Endothelial cell of umbilical vein (primary cell): ENCODE data around the gene TDRKH. TPM values are rescaled to one million over a fixed set of nuclear protein-coding genes. Genes with fewer than 3 reads are reported as not detected.

ENCODE experiments used
- BruUV-seq: library from RNA; stranded (reverse); fragments of 400-500 nt; replicated peaks from 2 replicates; lab custom pipeline; 2021; lab: Mats Ljungman, UMichigan
- CTCF ChIA-PET: fragments of 300-600, 350-600 bp; sonication (Branson Sonifier 250); formaldehyde crosslinking; loops from one replicate; lab custom pipeline; 2021; ENCODE audit warnings: antibody characterized with exemption, inconsistent platforms; lab: Charles Lee
- POLR2A ChIA-PET: fragments of 300-600, 350-600 bp; sonication (Branson Sonifier 250); formaldehyde crosslinking; loops from one replicate; lab custom pipeline; 2021; ENCODE audit warnings: antibody characterized with exemption, inconsistent platforms; lab: Charles Lee
- DNase-seq: peaks from one replicate; pipeline ENCODE4 v3.0.0-alpha.2; 2011; ENCODE audit warnings: low read depth, low spot score
- FAIRE-seq: peaks from 2 replicates; lab custom pipeline; 2011; peaks lifted over from hg19 to GRCh38; lab: Jason Lieb, UNC
- H2AFZ ChIP-seq: 2 replicates; pipeline ENCODE4 v1.6.0; 2012; ENCODE audit warnings: low read depth, low read length, control low read depth, inconsistent platforms
- H3K27ac ChIP-seq: 2 replicates; pipeline ENCODE4 v1.5.1; 2011; ENCODE audit warnings: low read depth, mild to moderate bottlenecking, control low read depth, low read length, moderate library complexity; ENCODE audit not compliant: insufficient read depth
- H3K27me3 ChIP-seq, 2 experiments: 2 replicates each; pipeline versions ENCODE4 v1.6.0 to v1.6.1; 2011; ENCODE audit warnings: low read length in 2 of 2, mixed read lengths in 1 of 2; ENCODE audit not compliant: control insufficient read depth in 2 of 2, insufficient read depth in 2 of 2
- H3K36me3 ChIP-seq, 2 experiments: 2 replicates in 1 of 2; 3 replicates in 1 of 2; pipeline ENCODE4 v1.5.1; 2011; ENCODE audit warnings: low read length in 2 of 2, mild to moderate bottlenecking in 1 of 2, moderate library complexity in 1 of 2; ENCODE audit not compliant: control insufficient read depth in 2 of 2, insufficient read depth in 2 of 2; ENCODE audit errors: extremely low read depth in 1 of 2
- H3K4me1 ChIP-seq: 3 replicates; pipeline ENCODE4 v1.5.1; 2011; ENCODE audit warnings: mild to moderate bottlenecking, low read length; ENCODE audit not compliant: control insufficient read depth, insufficient read depth; ENCODE audit errors: extremely low read depth
- H3K4me2 ChIP-seq: 2 replicates; pipeline ENCODE4 v1.6.1; 2011; ENCODE audit warnings: low read length, control low read depth, mixed read lengths; ENCODE audit not compliant: insufficient read depth
- H3K4me3 ChIP-seq, 3 experiments: fragments of 200-600 bp in 1 of 3; sonication (generic), shearing (Covaris generic) in 1 of 3; replicated peaks in 1 of 3; 2 replicates each; pipeline ENCODE4 v1.5.1; 2011 to 2016; ENCODE audit warnings: control low read depth in 3 of 3, low read length in 3 of 3, mild to moderate bottlenecking in 2 of 3, inconsistent platforms in 1 of 3, low read depth in 1 of 3, moderate library complexity in 1 of 3; ENCODE audit not compliant: insufficient read depth in 1 of 3
- H3K79me2 ChIP-seq: 2 replicates; pipeline ENCODE4 v1.6.0; 2012; ENCODE audit warnings: low read length, inconsistent platforms; ENCODE audit not compliant: control insufficient read depth, insufficient read depth
- H3K9ac ChIP-seq: replicated peaks from 2 replicates; pipeline ENCODE3; 2011; ENCODE audit warnings: low read length, control low read depth; ENCODE audit not compliant: insufficient read depth; ENCODE audit errors: extremely low read depth
- H3K9me1 ChIP-seq: replicated peaks from 3 replicates; pipeline ENCODE4 v1.6.0; 2011; ENCODE audit warnings: mild to moderate bottlenecking, low read length; ENCODE audit not compliant: control insufficient read depth, insufficient read depth; ENCODE audit errors: extremely low read depth
- H3K9me3 ChIP-seq: replicated peaks from 2 replicates; pipeline ENCODE4 v1.5.1; 2012; ENCODE audit warnings: low read length, inconsistent platforms; ENCODE audit not compliant: control insufficient read depth, insufficient read depth
- H4K20me1 ChIP-seq: replicated peaks from 2 replicates; pipeline ENCODE3; 2011; ENCODE audit warnings: mild to moderate bottlenecking, low read length; ENCODE audit not compliant: control insufficient read depth, insufficient read depth; ENCODE audit errors: extremely low read depth
- CTCF ChIP-seq, 2 donors: IDR thresholded peaks; 1 replicate in 1 of 2; 2 replicates in 1 of 2; pipeline ENCODE4 v1.5.1; 2011; ENCODE audit warnings: low read length in 2 of 2, mild to moderate bottlenecking in 2 of 2, moderate library complexity in 2 of 2, control low read depth in 1 of 2, inconsistent platforms in 1 of 2, low read depth in 1 of 2; ENCODE audit not compliant: insufficient read depth in 1 of 2; ENCODE audit errors: extremely low read depth in 1 of 2
- EZH2 ChIP-seq: IDR thresholded peaks from 2 replicates; pipeline ENCODE4 v1.6.1; 2012; ENCODE audit warnings: borderline replicate concordance, low read depth, mild to moderate bottlenecking, moderate library complexity, low read length, inconsistent platforms; ENCODE audit not compliant: severe bottlenecking
- FOS ChIP-seq: IDR thresholded peaks from 2 replicates; pipeline ENCODE4 v1.6.1; 2011; ENCODE audit warnings: mild to moderate bottlenecking, low read length, moderate library complexity, borderline replicate concordance; ENCODE audit not compliant: insufficient read depth
- GATA2 ChIP-seq: IDR thresholded peaks from 2 replicates; pipeline ENCODE4 v1.7.0; 2011; ENCODE audit warnings: low read depth, mild to moderate bottlenecking, moderate library complexity, mixed read lengths, low read length; ENCODE audit not compliant: insufficient read length, insufficient read depth
- JUN ChIP-seq: IDR thresholded peaks from 2 replicates; pipeline ENCODE4 v1.6.1; 2011; ENCODE audit warnings: borderline replicate concordance, low read depth; ENCODE audit not compliant: insufficient read length, insufficient read depth
- POLR2A ChIP-seq: IDR thresholded peaks from 2 replicates; pipeline ENCODE4 v1.6.1; 2012; ENCODE audit warnings: low read depth, mild to moderate bottlenecking, control low read depth, low read length
- POLR2AphosphoS5 ChIP-seq: IDR thresholded peaks from 2 replicates; pipeline ENCODE4 v1.6.1; 2012; ENCODE audit warnings: low read depth, mild to moderate bottlenecking, control low read depth, low read length, moderate library complexity; ENCODE audit not compliant: insufficient read depth
- dilution Hi-C: fragments of 300-500 bp; cut with MboI; formaldehyde crosslinking; loops from one replicate; pipeline ENCODE4 v1.15.0; 2019; ENCODE audit warnings: low sequenced_read_pairs; ENCODE audit not compliant: extremely low pct_ligation_motif_present
- intact Hi-C: fragments of 100-400 bp; cut with micrococcal nuclease; formaldehyde crosslinking; loops from one replicate; pipeline ENCODE4 v1.10.0; 2022
- polyA plus RNA-seq, 4 experiments: library from polyadenylated mRNA; depleted of rRNA in 3 of 4; stranded (reverse) in 3 of 4; unstranded in 1 of 4; fragments of >200 nt; gene quantifications; 2 replicates each; pipeline versions ENCODE4 v1.2.1 to v1.2.3, GENCODE V29; 2011 to 2012; ENCODE audit warnings: missing spikeins in 1 of 4
- total RNA-seq: library from RNA; stranded (reverse); gene quantifications from 2 replicates; pipeline ENCODE4 v1.2.3, GENCODE V29; 2021

The TDRKH gene
- total and polyA plus RNA-seq, 2 donors (not counting 3 experiments of a cell fraction or from before 2014, with no cell fraction given) = 3.9 to 9.6 TPM

GRCh38 chr1:151822404-151822803 is 32.1 kb upstream of the TDRKH start:
- BruUV-seq = no TSS peak
- ChIA-PET POLR2A (no interaction called here), CTCF (interaction anchor here (0.9 to 1.3 kb wide), 6 partner anchors 11 to 377 kb away, joined by 3 to 5 read pairs (median 3); partner anchors contain the start of gene THEM5)
- Histone ChIP-seq H3K36me3 (no peaks in the 10 kb centered on the region), H3K79me2 (no peaks in the 10 kb centered on the region), H3K27me3 (peaks cover 0 to 7% of the 10 kb centered on the region in 2 experiments), H3K9me1 (no peaks in the 10 kb centered on the region), H2AFZ (no peak overlapping the region), H3K4me2 (no peak overlapping the region), H4K20me1 (no peaks in the 10 kb centered on the region), H3K4me1 (no peaks in the 10 kb centered on the region), H3K9me3 (no peaks in the 10 kb centered on the region), H3K9ac (no peak overlapping the region), H3K4me3 (no peak overlapping the region), H3K27ac (no peak overlapping the region)
- DNase-seq (no peak), FAIRE-seq (no peak)
- dilution Hi-C loops (no loop called here), intact Hi-C loops (no loop called here)
- TF ChIP-seq POLR2A (no peak), FOS (no peak), POLR2AphosphoS5 (no peak), JUN (no peak)

GRCh38 chr1:151820940-151821339 is 30.6 kb upstream of the TDRKH start:
- POLR2A ChIA-PET = interaction anchor here (0.6 kb wide), 1 partner anchor 8 kb away, joined by 5 read pairs; no protein-coding TSS in a partner anchor
- CTCF ChIA-PET = interaction anchor here (0.6 to 1.6 kb wide), 5 partner anchors 13 to 79 kb away, joined by 3 to 8 read pairs (median 3); no protein-coding TSS in a partner anchor

More at GRCh38 chr1:151820940-151821339, 30.6 kb upstream of the TDRKH start:
- Histone ChIP-seq H3K36me3 (no peaks in the 10 kb centered on the region), H3K79me2 (no peaks in the 10 kb centered on the region), H3K9me1 (no peaks in the 10 kb centered on the region), H3K4me2 (no peak overlapping the region), H2AFZ (no peak overlapping the region), H3K27ac (no peak overlapping the region), H3K9me3 (no peaks in the 10 kb centered on the region), H3K4me3 (no peak overlapping the region), H3K9ac (no peak overlapping the region), H3K4me1 (no peaks in the 10 kb centered on the region), H4K20me1 (no peaks in the 10 kb centered on the region), H3K27me3 (peaks cover 0 to 7% of the 10 kb centered on the region in 2 experiments)
- intact Hi-C loops = no loop called here
- dilution Hi-C loops = no loop called here
- no TSS peak for BruUV-seq
- DNase-seq (no peak), FAIRE-seq (no peak)
- TF ChIP-seq POLR2AphosphoS5 (no peak), EZH2 (no peak), GATA2 (no peak), JUN (no peak), CTCF (IDR thresholded peaks at IDR 0.05; ENCODE audit: extremely low read depth in 1 of 2, insufficient read depth in 1 of 2, low read depth in 1 of 2, low read length in 2 of 2) (no peak)
